Measurements from ENCODE around the gene WBP1.

WBP1 gene

DNA sequence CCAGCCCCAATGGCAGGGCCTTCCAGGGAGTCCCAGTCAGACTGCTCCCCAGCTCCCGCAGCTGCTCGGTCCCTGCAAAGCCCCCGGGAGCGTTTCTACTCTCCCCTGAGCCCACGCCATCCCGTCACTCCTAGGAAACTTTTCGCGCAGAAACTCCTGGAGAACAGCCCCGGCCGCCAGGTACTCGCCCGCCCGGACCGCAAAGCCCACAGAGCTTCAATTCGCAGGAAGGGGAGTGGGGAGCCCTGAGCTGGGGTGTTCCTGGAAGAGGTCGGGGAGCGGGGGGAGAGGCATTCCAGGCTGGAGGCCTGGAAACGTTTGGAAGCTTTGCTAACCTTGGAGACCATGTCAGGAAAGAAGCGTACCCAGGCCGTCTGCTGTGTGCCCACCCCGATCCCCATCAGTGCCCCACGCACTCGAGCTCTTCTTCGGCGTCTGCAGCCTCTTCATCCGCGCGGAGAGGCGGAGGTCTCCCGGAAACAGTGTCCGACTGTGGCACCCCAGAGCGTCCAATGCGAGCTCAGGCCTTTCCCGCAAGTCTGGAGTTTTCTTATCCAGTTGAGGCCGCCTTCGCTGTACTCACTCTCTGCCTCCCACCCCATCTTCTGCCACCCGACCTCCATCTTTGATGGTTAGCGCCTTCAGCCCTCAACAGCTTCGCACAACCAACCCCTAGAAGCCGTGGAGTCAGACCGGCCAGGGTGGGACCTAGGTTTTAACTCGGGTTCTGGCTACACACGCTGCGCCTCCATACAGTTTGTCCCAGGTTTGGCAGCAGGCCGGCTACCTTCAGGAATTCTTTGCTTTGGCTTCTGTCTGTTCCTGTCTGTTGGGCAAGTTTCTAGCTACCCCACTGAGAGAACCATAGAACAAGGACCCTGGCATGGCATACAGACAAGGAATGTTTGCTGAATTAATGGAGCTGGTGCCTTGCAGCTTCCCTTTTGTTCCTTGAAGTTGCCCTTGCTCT lies 45.6 kb downstream of the WBP1 start:
- no peak for FAIRE-seq

- no peak for FAIRE-seq
Measured at GRCh38 chr2:74504591-74504990, 46.4 kb downstream of the WBP1 start.

DNA sequence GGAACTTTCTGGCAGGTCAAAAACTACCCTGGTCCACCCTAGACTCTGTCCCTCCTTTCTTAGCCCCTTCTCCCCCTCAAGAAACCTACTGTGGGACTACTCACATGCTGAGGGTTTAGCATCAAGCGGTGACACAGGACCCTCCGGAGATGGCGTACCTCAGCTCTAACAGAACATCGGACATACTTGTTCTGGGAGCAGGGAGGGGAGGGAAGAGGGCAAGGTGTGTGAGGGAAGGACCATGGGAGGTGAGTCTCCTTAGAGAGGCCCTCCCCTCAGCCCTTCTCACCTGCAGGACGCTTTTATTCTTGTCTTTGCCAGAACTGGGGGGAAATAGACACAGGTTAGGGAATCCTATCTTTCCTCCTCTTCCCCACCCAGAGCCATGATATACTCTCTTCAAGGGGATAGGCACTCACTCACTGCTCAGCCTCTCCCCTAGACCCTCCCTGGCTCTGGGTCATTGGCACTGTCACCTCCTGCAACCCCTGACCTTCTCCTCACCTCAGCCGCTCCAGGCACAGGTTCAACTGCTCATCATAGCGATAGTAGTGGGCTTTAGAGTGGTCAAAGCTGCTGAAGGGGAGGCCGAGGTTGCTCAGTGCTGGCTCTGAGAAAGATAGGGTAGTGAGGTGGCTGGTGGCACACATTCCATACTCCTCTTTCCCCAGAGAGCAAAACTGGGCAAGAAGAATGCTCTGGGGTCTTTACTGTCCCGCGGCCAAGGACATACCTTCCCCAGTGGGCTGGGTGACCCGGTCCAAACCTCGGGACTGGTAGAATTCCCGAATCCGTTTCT lies 47.4 kb downstream of the WBP1 start:
- no peak for FAIRE-seq

GRCh38 chr2:74507145-74507925 lies 49.1 kb downstream of the WBP1 start, which contains the start of gene PCGF1:
Gene PCGF1 (minus strand): TSS chr2:74507695. CDS start chr2:74507668, 27 bp downstream.
- FAIRE-seq, result peak; percentile 58

GRCh38 chr2:74507926-74508520 lies 49.8 kb downstream of the WBP1 start:
- FAIRE-seq, result no peak

- no peak for FAIRE-seq
Measured at GRCh38 chr2:74510272-74510671, 52.0 kb downstream of the WBP1 start.
